ENCODE data around the gene RNASET2.

GRCh38 chr6:166907871-166908806 lies 48.2 kb downstream of the RNASET2 start:
- TF ChIP-seq CTCF (IDR thresholded peaks at IDR 0.05) (no peak), EZH2 (IDR thresholded peaks at IDR 0.05) (no peak), EZH2phosphoT487 (IDR thresholded peaks at IDR 0.05) (no peak)

Measured in neural progenitor cell (in vitro differentiated cells).